NK-92 (cell line): ENCODE results near the gene IMPA2.
"Not testable (repeated sequence)": the region's sequence is repeated elsewhere in the genome, so short reads cannot be mapped to it uniquely, and the experiment has no call there.

Experiments
- DNase-seq: peaks from one replicate; lab custom pipeline; 2025; ENCODE audit not compliant: unreplicated experiment; lab: John Stamatoyannopoulos, UW

Gene IMPA2

GRCh38 chr18:12068316-12068949 is 87.1 kb downstream of the IMPA2 start:
- DNase-seq = not testable (repeated sequence)

- DNase-seq = no peak
These were observed 87.6 kb downstream of the IMPA2 start for GRCh38 chr18:12068950-12069320.

GRCh38 chr18:12071066-12071465 is 89.8 kb downstream of the IMPA2 start:
- not testable (repeated sequence) for DNase-seq

- no peak for DNase-seq
These were observed 91.7 kb downstream of the IMPA2 start for GRCh38 chr18:12072996-12073395.

- no peak for DNase-seq
These were observed 93.4 kb downstream of the IMPA2 start for GRCh38 chr18:12074736-12075135.

- no peak for DNase-seq
These were observed 95.3 kb downstream of the IMPA2 start for GRCh38 chr18:12076424-12077140.

GRCh38 chr18:12077994-12078393 is 96.7 kb downstream of the IMPA2 start:
- DNase-seq = not testable (repeated sequence)

GRCh38 chr18:12079491-12080237 is 98.4 kb downstream of the IMPA2 start:
- no peak for DNase-seq
